ENCODE results near the gene MYBPC1. TPM values are rescaled to one million over a fixed set of nuclear protein-coding genes. Genes with fewer than 3 reads are reported as not detected.

Gene MYBPC1
- total RNA-seq, 1 donor: not detected

- Histone ChIP-seq H4K20me1 (ENCODE audit: insufficient read depth, low read length) (no peaks in the 10 kb centered on the region), H3K36me3 (ENCODE audit: insufficient read depth, low read length) (no peaks in the 10 kb centered on the region)
Measured at GRCh38 chr12:101609198-101609597, 14.4 kb downstream of the MYBPC1 start.

GRCh38 chr12:101612160-101612916 lies 17.6 kb downstream of the MYBPC1 start:
- H3K9me3 ChIP-seq (ENCODE audit: low read depth, low read length): no peaks in the 10 kb centered on the region
- H3K4me2 ChIP-seq (ENCODE audit: insufficient read depth, low read length): no peak overlapping the region
- H3K4me1 ChIP-seq (ENCODE audit: insufficient read depth, low read length): no peaks in the 10 kb centered on the region
- H3K27ac ChIP-seq (ENCODE audit: low read depth, low read length): no peak overlapping the region
- no peaks in the 10 kb centered on the region for H3K27me3 ChIP-seq (ENCODE audit: insufficient read depth, low read length)
- H3K4me3 ChIP-seq (ENCODE audit: insufficient read depth, low read length): no peak overlapping the region
- no peak overlapping the region for H2AFZ ChIP-seq (ENCODE audit: low read length)
- H4K20me1 ChIP-seq (ENCODE audit: insufficient read depth, low read length): no peaks in the 10 kb centered on the region
- no peak for DNase-seq (ENCODE audit: insufficient read length, low spot score, missing footprints)
- no peaks in the 10 kb centered on the region for H3K79me2 ChIP-seq (ENCODE audit: insufficient read depth, low read length)
- H3K36me3 ChIP-seq (ENCODE audit: insufficient read depth, low read length): no peaks in the 10 kb centered on the region
- no peak for TF ChIP-seq CTCF (IDR thresholded peaks at IDR 0.05; ENCODE audit: extremely low read depth, low read depth, low read length)

More at GRCh38 chr12:101609198-101609597, 14.4 kb downstream of the MYBPC1 start:
- no peaks in the 10 kb centered on the region for H3K4me1 ChIP-seq (ENCODE audit: insufficient read depth, low read length)
- DNase-seq (ENCODE audit: insufficient read length, low spot score, missing footprints): no peak
- no peaks in the 10 kb centered on the region for H3K79me2 ChIP-seq (ENCODE audit: insufficient read depth, low read length)
- TF ChIP-seq CTCF (IDR thresholded peaks at IDR 0.05; ENCODE audit: extremely low read depth, low read depth, low read length): no peak
- H3K9me3 ChIP-seq (ENCODE audit: low read depth, low read length): no peaks in the 10 kb centered on the region
- no peak overlapping the region for H2AFZ ChIP-seq (ENCODE audit: low read length)
- no peak overlapping the region for H3K4me3 ChIP-seq (ENCODE audit: insufficient read depth, low read length)
- no peak overlapping the region for H3K27ac ChIP-seq (ENCODE audit: low read depth, low read length)
- H3K27me3 ChIP-seq (ENCODE audit: insufficient read depth, low read length): no peaks in the 10 kb centered on the region
- H3K4me2 ChIP-seq (ENCODE audit: insufficient read depth, low read length): no peak overlapping the region

GRCh38 chr12:101616027-101616494 lies 21.3 kb downstream of the MYBPC1 start:
- Histone ChIP-seq H3K27me3 (ENCODE audit: insufficient read depth, low read length) (no peaks in the 10 kb centered on the region), H3K4me1 (ENCODE audit: insufficient read depth, low read length) (no peaks in the 10 kb centered on the region), H3K4me2 (ENCODE audit: insufficient read depth, low read length) (no peak overlapping the region), H2AFZ (ENCODE audit: low read length) (no peak overlapping the region), H3K27ac (ENCODE audit: low read depth, low read length) (no peak overlapping the region), H3K4me3 (ENCODE audit: insufficient read depth, low read length) (no peak overlapping the region), H3K79me2 (ENCODE audit: insufficient read depth, low read length) (no peaks in the 10 kb centered on the region), H3K9me3 (ENCODE audit: low read depth, low read length) (no peaks in the 10 kb centered on the region), H3K36me3 (ENCODE audit: insufficient read depth, low read length) (no peaks in the 10 kb centered on the region), H4K20me1 (ENCODE audit: insufficient read depth, low read length) (no peaks in the 10 kb centered on the region)
- TF ChIP-seq CTCF (IDR thresholded peaks at IDR 0.05; ENCODE audit: extremely low read depth, low read depth, low read length): no peak
- DNase-seq (ENCODE audit: insufficient read length, low spot score, missing footprints): no peak

- H3K79me2 ChIP-seq (ENCODE audit: insufficient read depth, low read length): no peaks in the 10 kb centered on the region
- H4K20me1 ChIP-seq (ENCODE audit: insufficient read depth, low read length): no peaks in the 10 kb centered on the region
- H3K4me1 ChIP-seq (ENCODE audit: insufficient read depth, low read length): no peaks in the 10 kb centered on the region
- H3K4me3 ChIP-seq (ENCODE audit: insufficient read depth, low read length): no peak overlapping the region
- DNase-seq (ENCODE audit: insufficient read length, low spot score, missing footprints): no peak
- H3K4me2 ChIP-seq (ENCODE audit: insufficient read depth, low read length): no peak overlapping the region
- H3K27me3 ChIP-seq (ENCODE audit: insufficient read depth, low read length): no peaks in the 10 kb centered on the region
- H3K36me3 ChIP-seq (ENCODE audit: insufficient read depth, low read length): no peaks in the 10 kb centered on the region
- TF ChIP-seq CTCF (IDR thresholded peaks at IDR 0.05; ENCODE audit: extremely low read depth, low read depth, low read length): no peak
- no peak overlapping the region for H3K27ac ChIP-seq (ENCODE audit: low read depth, low read length)
- H2AFZ ChIP-seq (ENCODE audit: low read length): no peak overlapping the region
- no peaks in the 10 kb centered on the region for H3K9me3 ChIP-seq (ENCODE audit: low read depth, low read length)
Measured at GRCh38 chr12:101619026-101619786, 24.4 kb downstream of the MYBPC1 start.
